Endothelial cell of umbilical vein (primary cell): ENCODE results near the gene MAP3K19.

Experiments
- EZH2 ChIP-seq: IDR thresholded peaks from 2 replicates; pipeline ENCODE4 v1.6.1; 2012; ENCODE audit warnings: borderline replicate concordance, low read depth, mild to moderate bottlenecking, moderate library complexity, low read length, inconsistent platforms; ENCODE audit not compliant: severe bottlenecking
- TF ChIP-seq, protein P1 (sequence below), 2 donors: IDR thresholded peaks; 1 replicate in 1 of 2; 2 replicates in 1 of 2; pipeline ENCODE4 v1.5.1; 2011; ENCODE audit warnings: low read length in 2 of 2, mild to moderate bottlenecking in 2 of 2, moderate library complexity in 2 of 2, control low read depth in 1 of 2, inconsistent platforms in 1 of 2, low read depth in 1 of 2; ENCODE audit not compliant: insufficient read depth in 1 of 2; ENCODE audit errors: extremely low read depth in 1 of 2

DNA sequence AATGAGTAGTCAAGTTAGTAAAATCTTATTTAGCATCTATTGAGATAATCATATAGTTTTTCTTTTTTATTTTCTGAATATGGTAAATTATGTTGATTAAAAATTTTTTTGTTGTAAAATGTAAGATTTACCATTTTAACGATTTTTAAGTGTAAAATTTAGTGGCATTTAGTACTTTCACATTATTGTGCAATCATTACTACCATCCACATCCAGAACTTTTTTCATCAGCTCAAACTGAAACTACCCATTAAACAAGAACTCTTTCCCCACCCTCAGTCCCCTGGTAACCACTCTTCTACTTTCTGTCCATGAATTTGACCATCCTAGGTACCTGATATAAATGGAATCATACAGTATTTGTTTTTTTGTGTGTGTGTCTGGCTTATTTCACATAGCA lies 16.0 kb upstream of the MAP3K19 start:
- TF ChIP-seq, protein P1, sequence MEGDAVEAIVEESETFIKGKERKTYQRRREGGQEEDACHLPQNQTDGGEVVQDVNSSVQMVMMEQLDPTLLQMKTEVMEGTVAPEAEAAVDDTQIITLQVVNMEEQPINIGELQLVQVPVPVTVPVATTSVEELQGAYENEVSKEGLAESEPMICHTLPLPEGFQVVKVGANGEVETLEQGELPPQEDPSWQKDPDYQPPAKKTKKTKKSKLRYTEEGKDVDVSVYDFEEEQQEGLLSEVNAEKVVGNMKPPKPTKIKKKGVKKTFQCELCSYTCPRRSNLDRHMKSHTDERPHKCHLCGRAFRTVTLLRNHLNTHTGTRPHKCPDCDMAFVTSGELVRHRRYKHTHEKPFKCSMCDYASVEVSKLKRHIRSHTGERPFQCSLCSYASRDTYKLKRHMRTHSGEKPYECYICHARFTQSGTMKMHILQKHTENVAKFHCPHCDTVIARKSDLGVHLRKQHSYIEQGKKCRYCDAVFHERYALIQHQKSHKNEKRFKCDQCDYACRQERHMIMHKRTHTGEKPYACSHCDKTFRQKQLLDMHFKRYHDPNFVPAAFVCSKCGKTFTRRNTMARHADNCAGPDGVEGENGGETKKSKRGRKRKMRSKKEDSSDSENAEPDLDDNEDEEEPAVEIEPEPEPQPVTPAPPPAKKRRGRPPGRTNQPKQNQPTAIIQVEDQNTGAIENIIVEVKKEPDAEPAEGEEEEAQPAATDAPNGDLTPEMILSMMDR (IDR thresholded peaks at IDR 0.05; ENCODE audit: extremely low read depth in 1 of 2, insufficient read depth in 1 of 2, low read depth in 1 of 2, low read length in 2 of 2) = no peak
- TF ChIP-seq EZH2 = no peak
